GM18498 (cell line): ENCODE measurements around the gene GCKR.
"Not testable (repeated sequence)": the region's sequence is repeated elsewhere in the genome, so short reads cannot be mapped to it uniquely, and the experiment has no call there.

Source experiments
- ATAC-seq: cut with Tn5 transposase; IDR thresholded peaks from one replicate; pipeline ENCODE4 v1.9.1; 2021; ENCODE audit warnings: mild to moderate bottlenecking, moderate library complexity; ENCODE audit not compliant: unreplicated experiment

The GCKR gene

GRCh38 chr2:27507293-27507692 is 10.7 kb downstream of the GCKR start:
- no peak for ATAC-seq

- no peak for ATAC-seq
These were observed 12.7 kb downstream of the GCKR start for GRCh38 chr2:27509326-27509725.

- no peak for ATAC-seq
These were observed 21.6 kb downstream of the GCKR start for GRCh38 chr2:27518113-27518781.

- ATAC-seq: no peak
These were observed 22.1 kb downstream of the GCKR start for GRCh38 chr2:27518782-27519113.

- ATAC-seq: no peak
These were observed 23.7 kb downstream of the GCKR start for GRCh38 chr2:27520316-27520715.

- ATAC-seq: no peak
These were observed 25.8 kb downstream of the GCKR start for GRCh38 chr2:27522400-27522945.

- ATAC-seq: no peak
These were observed 30.5 kb downstream of the GCKR start for GRCh38 chr2:27527182-27527581.

- no peak for ATAC-seq
These were observed 35.3 kb downstream of the GCKR start for GRCh38 chr2:27531983-27532382.

- no peak for ATAC-seq
These were observed 40.6 kb downstream of the GCKR start for GRCh38 chr2:27537287-27537686.

- ATAC-seq: not testable (repeated sequence)
These were observed 42.3 kb downstream of the GCKR start for GRCh38 chr2:27538839-27539450.

- ATAC-seq: not testable (repeated sequence)
These were observed 43.0 kb downstream of the GCKR start for GRCh38 chr2:27539649-27540048.

- no peak for ATAC-seq
These were observed 47.6 kb downstream of the GCKR start for GRCh38 chr2:27544143-27544821.

- no peak for ATAC-seq
These were observed 48.9 kb downstream of the GCKR start for GRCh38 chr2:27545348-27546141.

- no peak for ATAC-seq
These were observed 52.7 kb downstream of the GCKR start for GRCh38 chr2:27549303-27549702.

- no peak for ATAC-seq
These were observed 54.9 kb downstream of the GCKR start for GRCh38 chr2:27551514-27551913.

GRCh38 chr2:27552941-27553340 is 56.3 kb downstream of the GCKR start:
- ATAC-seq: no peak

- not testable (repeated sequence) for ATAC-seq
These were observed 57.8 kb downstream of the GCKR start for GRCh38 chr2:27554451-27554850.

- no peak for ATAC-seq
These were observed 62.6 kb downstream of the GCKR start for GRCh38 chr2:27559228-27559627.

GRCh38 chr2:27561060-27561459 is 64.4 kb downstream of the GCKR start:
- ATAC-seq: no peak

GRCh38 chr2:27566628-27567027 is 70.0 kb downstream of the GCKR start:
- ATAC-seq: no peak

GRCh38 chr2:27569398-27569797 is 72.8 kb downstream of the GCKR start:
- ATAC-seq: no peak
